ENCODE measurements around the gene TLE4.

GRCh38 chr9:79588488-79589223 is 16.9 kb downstream of the TLE4 start:
- TF ChIP-seq POLR2A (IDR thresholded peaks at IDR 0.05; ENCODE audit: low read length) = no peak
- no peak for TF ChIP-seq GATA1 (IDR thresholded peaks at IDR 0.05; ENCODE audit: low read depth, low read length)

Data from erythroblast (primary cell).